Nephron (organoid): Measurements from ENCODE around the gene MPEG1.
A peak's percentile ranks its signal among the peaks of the same experiment; 100 is the strongest.

Experiments
- H3K27ac Mint-ChIP-seq, 3 experiments: 2 replicates each; pipeline ENCODE4 v1.8.0; 2020; ENCODE audit warnings: mixed read lengths in 3 of 3, mild to moderate bottlenecking in 2 of 3, moderate library complexity in 1 of 3
- H3K27me3 Mint-ChIP-seq: 2 replicates; pipeline ENCODE4 v1.8.0; 2021; ENCODE audit warnings: low read depth, mild to moderate bottlenecking, moderate library complexity, mixed read lengths
- H3K36me3 Mint-ChIP-seq: 2 replicates; pipeline ENCODE4 v1.8.0; 2020; ENCODE audit warnings: low read depth, mixed read lengths
- H3K4me1 Mint-ChIP-seq: 2 replicates; pipeline ENCODE4 v1.8.0; 2020; ENCODE audit warnings: mixed read lengths
- H3K4me3 Mint-ChIP-seq, 3 experiments: 2 replicates each; pipeline ENCODE4 v1.8.0; 2020; ENCODE audit warnings: mild to moderate bottlenecking in 3 of 3, mixed read lengths in 3 of 3, moderate library complexity in 2 of 3
- H3K9me3 Mint-ChIP-seq: 2 replicates; pipeline ENCODE4 v1.8.0; 2020; ENCODE audit warnings: mixed read lengths
- CTCF ChIP-seq, 3 experiments: fragments of 200-600 bp; sonication (generic); IDR thresholded peaks; one replicate each; pipeline ENCODE4 v1.5.0; 2021; ENCODE audit warnings: antibody characterized with exemption in 3 of 3; ENCODE audit not compliant: unreplicated experiment in 3 of 3

Gene MPEG1

GRCh38 chr11:59173080-59173963, 39.4 kb downstream of the MPEG1 start:
- Mint-ChIP-seq H3K27ac (peak overlapping the region; percentile 71 to 96 (median 92)), H3K27me3 (no peaks in the 10 kb centered on the region), H3K36me3 (peaks cover 14% of the 10 kb centered on the region), H3K4me1 (peaks cover 35% of the 10 kb centered on the region), H3K4me3 (peak overlapping the region; percentile 93 to 98 (median 96)), H3K9me3 (no peaks in the 10 kb centered on the region)
- TF ChIP-seq CTCF (IDR thresholded peaks at IDR 0.05; ENCODE audit: unreplicated experiment in 3 of 3): no peak

- Mint-ChIP-seq H3K27ac (peak overlapping the region; percentile 71 to 96 (median 92)), H3K9me3 (no peaks in the 10 kb centered on the region), H3K36me3 (peaks cover 7% of the 10 kb centered on the region), H3K4me3 (peak overlapping the region; percentile 93 to 98 (median 96)), H3K27me3 (no peaks in the 10 kb centered on the region), H3K4me1 (peaks cover 27% of the 10 kb centered on the region)
- no peak for TF ChIP-seq CTCF (IDR thresholded peaks at IDR 0.05; ENCODE audit: unreplicated experiment in 3 of 3)
Measured at GRCh38 chr11:59172345-59173079, 40.2 kb downstream of the MPEG1 start.

GRCh38 chr11:59171508-59172322, 41.0 kb downstream of the MPEG1 start, which contains the start of gene DTX4:
Gene DTX4, plus strand, starts transcription at chr11:59172132. Its CDS starts 464 bp downstream, at chr11:59172596.
- Mint-ChIP-seq H3K4me1 (peaks cover 20% of the 10 kb centered on the region), H3K27me3 (peaks cover under 1% of the 10 kb centered on the region), H3K27ac (peak within 1 kb of the TSS; percentile 71 to 96 (median 92)), H3K4me3 (peak within 1 kb of the TSS; percentile 93 to 98 (median 96)), H3K36me3 (no peaks in the 10 kb centered on the region), H3K9me3 (no peaks in the 10 kb centered on the region)
- peak; percentile 69 to 82 (median 74) for TF ChIP-seq CTCF (IDR thresholded peaks at IDR 0.05; ENCODE audit: unreplicated experiment in 3 of 3)

GRCh38 chr11:59164028-59164427, 48.7 kb downstream of the MPEG1 start:
- TF ChIP-seq CTCF (IDR thresholded peaks at IDR 0.05; ENCODE audit: unreplicated experiment in 3 of 3): no peak
- Mint-ChIP-seq H3K4me3 (no peak overlapping the region), H3K27ac (no peak overlapping the region), H3K4me1 (no peaks in the 10 kb centered on the region), H3K27me3 (peaks cover 18% of the 10 kb centered on the region), H3K36me3 (no peaks in the 10 kb centered on the region), H3K9me3 (no peaks in the 10 kb centered on the region)
